Measurements from ENCODE around the gene EXTL2.
"Not testable (repeated sequence)": the region's sequence is repeated elsewhere in the genome, so short reads cannot be mapped to it uniquely, and the experiment has no call there.

EXTL2 gene

GRCh38 chr1:100894603-100895539, at the start of gene EXTL2:
Gene EXTL2, minus strand, starts transcription at chr1:100894842. Its CDS starts 6,085 bp downstream, at chr1:100888757.
- peak within 1 kb of the TSS; percentile 94 for H3K9ac ChIP-seq (ENCODE audit: low read length)
- peaks cover 26% of the 10 kb centered on the region for H3K4me1 ChIP-seq (ENCODE audit: insufficient read depth, low read length)
- H3K27me3 ChIP-seq (ENCODE audit: control insufficient read depth in 1 of 2, insufficient read depth in 2 of 2, low read length in 2 of 2), result no peaks in the 10 kb centered on the region
- H3K27ac ChIP-seq (ENCODE audit: low read depth, low read length), result peak within 1 kb of the TSS; percentile 96
- peaks cover 11% of the 10 kb centered on the region for H3K36me3 ChIP-seq (ENCODE audit: insufficient read depth, low read length)
- peak within 1 kb of the TSS; percentile 93 to 95 for H3K4me3 ChIP-seq (ENCODE audit: low read depth in 1 of 2, low read length in 2 of 2)
- H3K9me3 ChIP-seq (ENCODE audit: low read length), result no peaks in the 10 kb centered on the region

GRCh38 chr1:100943533-100943932, 48.9 kb upstream of the EXTL2 start:
- no peaks in the 10 kb centered on the region for H3K27me3 ChIP-seq (ENCODE audit: control insufficient read depth in 1 of 2, insufficient read depth in 2 of 2, low read length in 2 of 2)
- no peak overlapping the region for H3K9ac ChIP-seq (ENCODE audit: low read length)
- no peak overlapping the region for H3K4me3 ChIP-seq (ENCODE audit: low read depth in 1 of 2, low read length in 2 of 2)
- no peak overlapping the region for H3K27ac ChIP-seq (ENCODE audit: low read depth, low read length)
- no peaks in the 10 kb centered on the region for H3K9me3 ChIP-seq (ENCODE audit: low read length)
- peaks cover 11% of the 10 kb centered on the region for H3K36me3 ChIP-seq (ENCODE audit: insufficient read depth, low read length)
- H3K4me1 ChIP-seq (ENCODE audit: insufficient read depth, low read length), result no peaks in the 10 kb centered on the region

GRCh38 chr1:100942304-100943046, 47.8 kb upstream of the EXTL2 start:
- Histone ChIP-seq H3K36me3 (ENCODE audit: insufficient read depth, low read length) (peaks cover 11% of the 10 kb centered on the region), H3K27ac (ENCODE audit: low read depth, low read length) (no peak overlapping the region), H3K4me3 (ENCODE audit: low read depth in 1 of 2, low read length in 2 of 2) (no peak overlapping the region), H3K9ac (ENCODE audit: low read length) (no peak overlapping the region), H3K27me3 (ENCODE audit: control insufficient read depth in 1 of 2, insufficient read depth in 2 of 2, low read length in 2 of 2) (no peaks in the 10 kb centered on the region), H3K4me1 (ENCODE audit: insufficient read depth, low read length) (no peaks in the 10 kb centered on the region), H3K9me3 (ENCODE audit: low read length) (no peaks in the 10 kb centered on the region)

- Histone ChIP-seq H3K9ac (ENCODE audit: low read length) (no peak overlapping the region), H3K27me3 (ENCODE audit: control insufficient read depth in 1 of 2, insufficient read depth in 2 of 2, low read length in 2 of 2) (no peaks in the 10 kb centered on the region), H3K9me3 (ENCODE audit: low read length) (no peaks in the 10 kb centered on the region), H3K27ac (ENCODE audit: low read depth, low read length) (no peak overlapping the region), H3K36me3 (ENCODE audit: insufficient read depth, low read length) (peaks cover 11% of the 10 kb centered on the region), H3K4me3 (ENCODE audit: low read depth in 1 of 2, low read length in 2 of 2) (no peak overlapping the region), H3K4me1 (ENCODE audit: insufficient read depth, low read length) (no peaks in the 10 kb centered on the region)
These were observed 47.1 kb upstream of the EXTL2 start for GRCh38 chr1:100941580-100942216.

- Histone ChIP-seq H3K36me3 (ENCODE audit: insufficient read depth, low read length) (peaks cover 11% of the 10 kb centered on the region), H3K27ac (ENCODE audit: low read depth, low read length) (no peak overlapping the region), H3K27me3 (ENCODE audit: control insufficient read depth in 1 of 2, insufficient read depth in 2 of 2, low read length in 2 of 2) (no peaks in the 10 kb centered on the region)
These were observed 46.5 kb upstream of the EXTL2 start for GRCh38 chr1:100941098-100941527.

GRCh38 chr1:100936194-100936967, 41.7 kb upstream of the EXTL2 start:
- Histone ChIP-seq H3K27ac (ENCODE audit: low read depth, low read length) (no peak overlapping the region), H3K9me3 (ENCODE audit: low read length) (no peaks in the 10 kb centered on the region), H3K36me3 (ENCODE audit: insufficient read depth, low read length) (peaks cover 4% of the 10 kb centered on the region), H3K4me3 (ENCODE audit: low read depth in 1 of 2, low read length in 2 of 2) (no peak overlapping the region), H3K4me1 (ENCODE audit: insufficient read depth, low read length) (no peaks in the 10 kb centered on the region), H3K27me3 (ENCODE audit: control insufficient read depth in 1 of 2, insufficient read depth in 2 of 2, low read length in 2 of 2) (no peaks in the 10 kb centered on the region), H3K9ac (ENCODE audit: low read length) (no peak overlapping the region)

More at GRCh38 chr1:100941098-100941527, 46.5 kb upstream of the EXTL2 start:
- Histone ChIP-seq H3K4me1 (ENCODE audit: insufficient read depth, low read length) (no peaks in the 10 kb centered on the region), H3K9ac (ENCODE audit: low read length) (no peak overlapping the region), H3K9me3 (ENCODE audit: low read length) (no peaks in the 10 kb centered on the region), H3K4me3 (ENCODE audit: low read depth in 1 of 2, low read length in 2 of 2) (no peak overlapping the region)

GRCh38 chr1:100933555-100933954, 38.9 kb upstream of the EXTL2 start:
- H3K9me3 ChIP-seq (ENCODE audit: low read length); H3K27ac ChIP-seq (ENCODE audit: low read depth, low read length); H3K4me3 ChIP-seq (ENCODE audit: low read depth in 1 of 2, low read length in 2 of 2); H3K4me1 ChIP-seq (ENCODE audit: insufficient read depth, low read length); H3K27me3 ChIP-seq (ENCODE audit: control insufficient read depth in 1 of 2, insufficient read depth in 2 of 2, low read length in 2 of 2); H3K36me3 ChIP-seq (ENCODE audit: insufficient read depth, low read length); H3K9ac ChIP-seq (ENCODE audit: low read length): not testable (repeated sequence)

- H3K27ac ChIP-seq (ENCODE audit: low read depth, low read length), result no peak overlapping the region
- H3K4me3 ChIP-seq (ENCODE audit: low read depth in 1 of 2, low read length in 2 of 2), result no peak overlapping the region
- no peak overlapping the region for H3K9ac ChIP-seq (ENCODE audit: low read length)
- H3K27me3 ChIP-seq (ENCODE audit: control insufficient read depth in 1 of 2, insufficient read depth in 2 of 2, low read length in 2 of 2), result no peaks in the 10 kb centered on the region
- H3K36me3 ChIP-seq (ENCODE audit: insufficient read depth, low read length), result peaks cover 1% of the 10 kb centered on the region
- no peaks in the 10 kb centered on the region for H3K9me3 ChIP-seq (ENCODE audit: low read length)
- no peaks in the 10 kb centered on the region for H3K4me1 ChIP-seq (ENCODE audit: insufficient read depth, low read length)
These were observed 37.1 kb upstream of the EXTL2 start for GRCh38 chr1:100931716-100932115.

- H3K9me3 ChIP-seq (ENCODE audit: low read length), result no peaks in the 10 kb centered on the region
- no peak overlapping the region for H3K27ac ChIP-seq (ENCODE audit: low read depth, low read length)
- H3K27me3 ChIP-seq (ENCODE audit: control insufficient read depth in 1 of 2, insufficient read depth in 2 of 2, low read length in 2 of 2), result no peaks in the 10 kb centered on the region
- no peak overlapping the region for H3K9ac ChIP-seq (ENCODE audit: low read length)
- H3K4me3 ChIP-seq (ENCODE audit: low read depth in 1 of 2, low read length in 2 of 2), result no peak overlapping the region
- H3K4me1 ChIP-seq (ENCODE audit: insufficient read depth, low read length), result no peaks in the 10 kb centered on the region
- H3K36me3 ChIP-seq (ENCODE audit: insufficient read depth, low read length), result peaks cover 4% of the 10 kb centered on the region
These were observed 35.9 kb upstream of the EXTL2 start for GRCh38 chr1:100930494-100930893.

GRCh38 chr1:100928128-100928527, 33.5 kb upstream of the EXTL2 start:
- Histone ChIP-seq H3K9ac (ENCODE audit: low read length) (no peak overlapping the region), H3K4me1 (ENCODE audit: insufficient read depth, low read length) (no peaks in the 10 kb centered on the region), H3K9me3 (ENCODE audit: low read length) (no peaks in the 10 kb centered on the region), H3K4me3 (ENCODE audit: low read depth in 1 of 2, low read length in 2 of 2) (no peak overlapping the region), H3K27me3 (ENCODE audit: control insufficient read depth in 1 of 2, insufficient read depth in 2 of 2, low read length in 2 of 2) (no peaks in the 10 kb centered on the region), H3K27ac (ENCODE audit: low read depth, low read length) (no peak overlapping the region), H3K36me3 (ENCODE audit: insufficient read depth, low read length) (peaks cover 4% of the 10 kb centered on the region)

All from muscle layer of colon (tissue), 2 donors.